ENCODE data around the gene HPD.

- no peak for TF ChIP-seq SP1 (IDR thresholded peaks at IDR 0.05)
- no peak for TF ChIP-seq TARDBP (IDR thresholded peaks at IDR 0.05)
- no peak for TF ChIP-seq CTBP1 (IDR thresholded peaks at IDR 0.05; ENCODE audit: borderline replicate concordance)
- no peak for TF ChIP-seq SUZ12 (IDR thresholded peaks at IDR 0.05)
- no peak for TF ChIP-seq FOXK2 (IDR thresholded peaks at IDR 0.05)
Observed at GRCh38 chr12:121873216-121873569, 14.5 kb upstream of the HPD start.

Measured in HEK293T (cell line).